Measurements from ENCODE around the gene OSTN.
"Not testable (repeated sequence)": the region's sequence is repeated elsewhere in the genome, so short reads cannot be mapped to it uniquely, and the experiment has no call there.

Gene OSTN

GRCh38 chr3:191269289-191270085 is 70.4 kb downstream of the OSTN start:
- no peak for DNase-seq

GRCh38 chr3:191275244-191275643 is 76.2 kb downstream of the OSTN start:
- DNase-seq, result not testable (repeated sequence)

- DNase-seq, result no peak
These were observed 76.7 kb downstream of the OSTN start for GRCh38 chr3:191275751-191276150.

- no peak for DNase-seq
These were observed 81.1 kb downstream of the OSTN start for GRCh38 chr3:191280111-191280510.

GRCh38 chr3:191280882-191281281 is 81.8 kb downstream of the OSTN start:
- DNase-seq, result no peak

- no peak for DNase-seq
These were observed 83.5 kb downstream of the OSTN start for GRCh38 chr3:191282251-191283185.

- DNase-seq, result no peak
These were observed 84.4 kb downstream of the OSTN start for GRCh38 chr3:191283400-191283799.

GRCh38 chr3:191290311-191291025 is 91.4 kb downstream of the OSTN start:
- DNase-seq, result no peak

- no peak for DNase-seq
These were observed 93.4 kb downstream of the OSTN start for GRCh38 chr3:191292243-191293015.

GRCh38 chr3:191294291-191294690 is 95.2 kb downstream of the OSTN start:
- DNase-seq, result no peak

GRCh38 chr3:191296041-191296541 is 97.0 kb downstream of the OSTN start:
- DNase-seq, result no peak

- DNase-seq, result no peak
These were observed 99.8 kb downstream of the OSTN start for GRCh38 chr3:191298846-191299245.

- DNase-seq, result no peak
These were observed 101.4 kb downstream of the OSTN start for GRCh38 chr3:191300422-191300821.

- no peak for DNase-seq
These were observed 102.0 kb downstream of the OSTN start for GRCh38 chr3:191301017-191301416.

- no peak for DNase-seq
These were observed 102.9 kb downstream of the OSTN start for GRCh38 chr3:191301782-191302411.

GRCh38 chr3:191302451-191302850 is 103.4 kb downstream of the OSTN start:
- DNase-seq, result no peak

GRCh38 chr3:191303596-191303995 is 104.6 kb downstream of the OSTN start:
- DNase-seq, result no peak

GRCh38 chr3:191306428-191306827 is 107.4 kb downstream of the OSTN start:
- DNase-seq, result no peak

GRCh38 chr3:191307341-191307740 is 108.3 kb downstream of the OSTN start:
- no peak for DNase-seq

- DNase-seq, result no peak
These were observed 114.3 kb downstream of the OSTN start for GRCh38 chr3:191313296-191313695.

GRCh38 chr3:191314109-191314728 is 115.2 kb downstream of the OSTN start:
- no peak for DNase-seq

Measured in NCI-H1105 (cell line).